HepG2 (cell line): Measurements from ENCODE around the gene PTGDS. TPM values are rescaled to one million over a fixed set of nuclear protein-coding genes. Genes with fewer than 3 reads are reported as not detected.

ENCODE experiments used
- ATAC-seq: fragments of 200-7000 bp; cut with Tn5 transposase; 3 replicates; pipeline ENCODE4 v1.9.1; 2020; ENCODE audit warnings: mild to moderate bottlenecking, moderate library complexity
- BruUV-seq: library from RNA; stranded (reverse); fragments of 400-500 nt; replicated peaks from 2 replicates; lab custom pipeline; 2021; lab: Mats Ljungman, UMichigan
- CTCF ChIA-PET: fragments of 300-600 bp; formaldehyde crosslinking; extraction: SDS; loops from one replicate; lab custom pipeline; 2021; ENCODE audit warnings: low total read pairs, inconsistent platforms, low intra/inter-chr PET ratio; lab: Yijun Ruan, JAX
- POLR2A ChIA-PET: fragments of 350-600 bp; sonication (Branson Sonifier 250); formaldehyde crosslinking; loops from one replicate; lab custom pipeline; 2020; ENCODE audit warnings: antibody characterized with exemption, inconsistent platforms; lab: Yijun Ruan, JAX
- DNase-seq: peaks from one replicate; pipeline ENCODE4 v3.0.0-alpha.2; 2015; ENCODE audit warnings: low spot score
- FAIRE-seq: peaks from 3 replicates; lab custom pipeline; 2011; peaks lifted over from hg19 to GRCh38; lab: Jason Lieb, UNC
- H2AFZ ChIP-seq: one replicate; pipeline ENCODE4 v1.6.1; 2011; ENCODE audit warnings: low read length, inconsistent platforms
- H3K27ac ChIP-seq: fragments of 300-600 bp; 3 replicates; pipeline ENCODE4 v1.8.0; 2011; ENCODE audit warnings: mixed run types, mild to moderate bottlenecking, mixed read lengths, low read length, inconsistent platforms; ENCODE audit not compliant: insufficient read depth; ENCODE audit errors: extremely low read length
- H3K27me3 ChIP-seq, 2 experiments: fragments of 200-600 bp in 1 of 2; 2 replicates in 1 of 2; 3 replicates in 1 of 2; pipeline versions ENCODE4 v1.6.0 to v1.8.0; 2011; ENCODE audit warnings: low read length in 2 of 2, mild to moderate bottlenecking in 2 of 2, moderate library complexity in 2 of 2, inconsistent platforms in 1 of 2; ENCODE audit not compliant: insufficient read depth in 2 of 2, control insufficient read depth in 1 of 2
- H3K36me3 ChIP-seq, 2 experiments: fragments of 200-600 bp in 1 of 2; replicated peaks in 1 of 2; 2 replicates in 1 of 2; 3 replicates in 1 of 2; pipeline versions ENCODE4 v1.5.1 to v1.8.0; 2011; ENCODE audit warnings: low read length in 2 of 2, inconsistent platforms in 1 of 2; ENCODE audit not compliant: insufficient read depth in 2 of 2, control insufficient read depth in 1 of 2
- H3K4me1 ChIP-seq: 2 replicates; pipeline ENCODE4 v1.5.1; 2012; ENCODE audit warnings: low read length, inconsistent platforms; ENCODE audit not compliant: insufficient read depth
- H3K4me2 ChIP-seq: 2 replicates; pipeline ENCODE4 v1.6.0; 2011; ENCODE audit warnings: low read depth, low read length, inconsistent platforms
- H3K4me3 ChIP-seq, 3 experiments: fragments of 200-600 bp in 1 of 3; sonication (generic), shearing (Covaris generic) in 1 of 3; replicated peaks in 1 of 3; 2 replicates each; pipeline ENCODE4 v1.5.1; 2011 to 2016; ENCODE audit warnings: low read length in 3 of 3, inconsistent platforms in 2 of 3, low read depth in 2 of 3, mild to moderate bottlenecking in 2 of 3, control low read depth in 1 of 3, mixed read lengths in 1 of 3; ENCODE audit not compliant: insufficient read depth in 1 of 3
- H3K79me2 ChIP-seq: one replicate; pipeline ENCODE4 v1.6.1; 2011; ENCODE audit warnings: low read length, inconsistent platforms; ENCODE audit not compliant: insufficient read depth
- H3K9ac ChIP-seq: 2 replicates; pipeline ENCODE4 v1.6.0; 2011; ENCODE audit warnings: mild to moderate bottlenecking, low read depth, low read length, inconsistent platforms; ENCODE audit not compliant: insufficient read depth
- H3K9me3 ChIP-seq: 2 replicates; pipeline ENCODE4 v1.5.1; 2012; ENCODE audit warnings: mild to moderate bottlenecking, low read length
- H4K20me1 ChIP-seq: 2 replicates; pipeline ENCODE4 v1.6.0; 2011; ENCODE audit warnings: inconsistent platforms, mild to moderate bottlenecking, low read length, moderate library complexity; ENCODE audit not compliant: insufficient read depth
- AKAP8 ChIP-seq: sonication (generic); formaldehyde crosslinking; IDR thresholded peaks from 2 replicates; pipeline ENCODE4 v1.5.1; 2020; ENCODE audit warnings: mild to moderate bottlenecking, missing genetic modification reagents
- ATF7 ChIP-seq, 2 experiments: fragments of 450-650 bp in 1 of 2; sonication (generic) in 1 of 2; formaldehyde crosslinking in 1 of 2; IDR thresholded peaks; 2 replicates each; pipeline versions ENCODE4 v1.4.0 to v1.6.1; 2016 to 2020; ENCODE audit warnings: antibody characterized with exemption in 1 of 2, mild to moderate bottlenecking in 1 of 2, missing genetic modification reagents in 1 of 2
- FOXK2 ChIP-seq: fragments of 450-650 bp; IDR thresholded peaks from 2 replicates; pipeline ENCODE4 v1.6.1; 2016
- GABPB1 ChIP-seq: IDR thresholded peaks from 2 replicates; pipeline ENCODE4 v1.6.1; 2016; ENCODE audit warnings: mild to moderate bottlenecking, missing genetic modification reagents, moderate library complexity, missing compliant biosample characterization
- SMAD1 ChIP-seq: sonication (generic); formaldehyde crosslinking; IDR thresholded peaks from 2 replicates; pipeline ENCODE4 v1.4.0; 2020; ENCODE audit warnings: missing genetic modification reagents, low read depth, mild to moderate bottlenecking, borderline replicate concordance
- TBP ChIP-seq: sonication (generic); formaldehyde crosslinking; IDR thresholded peaks from 2 replicates; pipeline ENCODE4 v1.5.0; 2020; ENCODE audit warnings: missing genetic modification reagents
- ZNF207 ChIP-seq: fragments of 450-650 bp; IDR thresholded peaks from 2 replicates; pipeline ENCODE4 v1.6.1; 2016; ENCODE audit warnings: antibody characterized with exemption, borderline replicate concordance
- ZNF343 ChIP-seq: sonication (generic); formaldehyde crosslinking; IDR thresholded peaks from 2 replicates; pipeline ENCODE4 v1.4.0; 2020; ENCODE audit warnings: mild to moderate bottlenecking, missing genetic modification reagents
- ZNF354B ChIP-seq: sonication (generic); formaldehyde crosslinking; IDR thresholded peaks from 2 replicates; pipeline ENCODE4 v1.8.0; 2022; ENCODE audit warnings: mild to moderate bottlenecking, missing genetic modification reagents
- ZNF616 ChIP-seq: sonication (generic); formaldehyde crosslinking; IDR thresholded peaks from 2 replicates; pipeline ENCODE4 v1.5.0; 2020; ENCODE audit warnings: low read depth, mild to moderate bottlenecking, missing genetic modification reagents
- ZNF777 ChIP-seq: sonication (generic); formaldehyde crosslinking; IDR thresholded peaks from 2 replicates; pipeline ENCODE4 v1.4.0; 2020; ENCODE audit warnings: missing genetic modification reagents
- WGBS: methylation state at CpG from one replicate; pipeline ENCODE4 v1.1.6; 2017; ENCODE audit warnings: low lambda C conversion rate; 5-methylcytosine and 5-hydroxymethylcytosine counted together
- in situ Hi-C: cut with HindIII; loops from 2 replicates; pipeline ENCODE4 v1.10.0; 2017; ENCODE audit warnings: low pct_unique_long_range_greater_than_20kb; ENCODE audit not compliant: extremely low pct_ligation_motif_present
- intact Hi-C: fragments of 100-400 bp; cut with micrococcal nuclease; formaldehyde crosslinking; loops from one replicate; pipeline ENCODE4 v1.10.0; 2022; ENCODE audit not compliant: unreplicated experiment
- polyA plus RNA-seq, 8 experiments: library from polyadenylated mRNA; depleted of rRNA in 3 of 8; stranded (reverse) in 7 of 8; unstranded in 1 of 8; fragments of >200 nt; fragmentation: Illumina TruSeq in 4 of 8; extraction: Trizol in 4 of 8; gene quantifications; 2 replicates each; pipeline versions ENCODE4 v1.2.1 to v1.2.3, GENCODE V29; 2011 to 2016; ENCODE audit warnings: low read depth in 4 of 8, missing spikeins in 1 of 8, mixed read lengths in 1 of 8; ENCODE audit not compliant: insufficient read depth in 1 of 8
- total RNA-seq, 5 experiments: library from RNA; depleted of rRNA; stranded (reverse); fragments of >200 nt; fragmentation: Illumina TruSeq; extraction: Trizol; gene quantifications; 2 replicates each; pipeline ENCODE4 v1.2.3, GENCODE V29; 2016; ENCODE audit warnings: low read depth in 1 of 5
- TF ChIP-seq, protein P1 (sequence below): sonication (generic); formaldehyde crosslinking; IDR thresholded peaks from 2 replicates; pipeline ENCODE4 v1.4.0; 2020; ENCODE audit warnings: missing genetic modification reagents
- TF ChIP-seq, protein P2 (sequence below): sonication (generic); formaldehyde crosslinking; conservative IDR thresholded peaks from 2 replicates; pipeline ENCODE4 v1.5.0; 2020; ENCODE audit warnings: missing genetic modification reagents
- TF ChIP-seq, protein P3 (sequence below): sonication (generic); formaldehyde crosslinking; IDR thresholded peaks from 2 replicates; pipeline ENCODE4 v1.4.0; 2020; ENCODE audit warnings: missing genetic modification reagents

PTGDS gene
- total and polyA plus RNA-seq, 2 of the 13 experiments (the other 11 are each of a cell fraction or from before 2014, with no cell fraction given) = 0.33 to 0.50 TPM

DNA sequence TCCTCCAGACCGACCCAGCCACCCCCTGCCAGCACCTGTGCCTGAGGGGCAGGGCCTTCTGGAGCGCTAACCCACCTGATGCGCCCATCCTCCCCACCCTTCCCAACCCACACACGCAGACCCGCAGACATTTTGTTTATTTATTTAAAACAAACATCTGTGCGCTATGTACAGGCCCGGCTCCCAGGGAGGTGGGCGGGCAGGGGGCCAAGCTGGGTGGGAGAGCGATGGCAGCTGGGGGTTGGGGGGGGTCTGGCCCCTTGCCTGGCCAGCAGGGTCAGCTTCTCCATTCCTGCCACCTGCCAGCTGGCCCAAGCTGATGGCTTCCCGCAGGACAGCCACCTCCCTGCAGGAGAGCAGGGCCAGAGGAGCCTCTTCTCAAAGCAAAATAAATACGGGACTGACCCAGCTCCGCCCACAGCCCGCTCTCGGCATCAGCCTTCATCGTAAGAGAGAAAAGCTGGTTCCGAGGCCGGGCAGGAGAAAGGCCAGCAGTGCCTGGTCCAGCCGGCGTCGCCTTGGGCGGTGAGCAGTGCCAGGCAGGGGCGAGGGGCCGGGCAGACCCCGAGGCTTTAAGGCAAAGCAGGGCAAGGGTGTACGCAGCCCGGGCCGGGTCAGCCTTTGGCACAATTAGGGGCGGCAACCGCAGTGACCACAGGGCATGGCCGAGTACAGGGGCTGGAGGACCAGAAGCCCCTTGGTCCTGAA, 30.0 kb downstream of the PTGDS start (continued):
- TF ChIP-seq SMAD1 (no peak), FOXK2 (no peak), AKAP8 (CRISPR knock-in tag) (no peak)
- TF ChIP-seq, protein P1, sequence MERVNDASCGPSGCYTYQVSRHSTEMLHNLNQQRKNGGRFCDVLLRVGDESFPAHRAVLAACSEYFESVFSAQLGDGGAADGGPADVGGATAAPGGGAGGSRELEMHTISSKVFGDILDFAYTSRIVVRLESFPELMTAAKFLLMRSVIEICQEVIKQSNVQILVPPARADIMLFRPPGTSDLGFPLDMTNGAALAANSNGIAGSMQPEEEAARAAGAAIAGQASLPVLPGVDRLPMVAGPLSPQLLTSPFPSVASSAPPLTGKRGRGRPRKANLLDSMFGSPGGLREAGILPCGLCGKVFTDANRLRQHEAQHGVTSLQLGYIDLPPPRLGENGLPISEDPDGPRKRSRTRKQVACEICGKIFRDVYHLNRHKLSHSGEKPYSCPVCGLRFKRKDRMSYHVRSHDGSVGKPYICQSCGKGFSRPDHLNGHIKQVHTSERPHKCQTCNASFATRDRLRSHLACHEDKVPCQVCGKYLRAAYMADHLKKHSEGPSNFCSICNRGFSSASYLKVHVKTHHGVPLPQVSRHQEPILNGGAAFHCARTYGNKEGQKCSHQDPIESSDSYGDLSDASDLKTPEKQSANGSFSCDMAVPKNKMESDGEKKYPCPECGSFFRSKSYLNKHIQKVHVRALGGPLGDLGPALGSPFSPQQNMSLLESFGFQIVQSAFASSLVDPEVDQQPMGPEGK (CRISPR knock-in tag) = peak; percentile 35; the same call in 1 of the 2 replicates

DNA sequence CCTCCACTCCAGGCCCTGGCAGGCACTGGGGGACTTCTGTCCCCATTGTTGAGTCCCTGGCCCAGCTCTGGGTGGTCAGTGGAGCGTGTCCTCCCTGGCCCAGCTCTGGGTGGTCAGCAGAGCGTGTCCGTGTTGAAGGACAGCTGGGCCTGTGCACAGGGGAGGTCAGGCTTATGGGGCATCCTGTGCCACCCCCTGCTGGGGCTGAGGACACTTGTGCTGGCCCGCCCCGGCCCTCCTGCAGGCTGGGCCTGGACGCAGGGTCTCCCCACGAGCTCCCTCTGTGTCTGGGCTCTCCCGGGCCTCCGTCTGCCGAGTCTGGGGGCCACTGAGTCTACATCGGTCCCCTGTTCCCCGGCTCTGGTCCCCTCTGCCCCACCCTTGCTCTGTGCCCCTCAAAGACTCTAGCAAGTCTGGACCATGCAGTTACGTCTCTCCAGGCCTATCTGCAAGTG, 30.5 kb downstream of the PTGDS start:
- Histone ChIP-seq H3K36me3 (no peaks in the 10 kb centered on the region), H3K9me3 (peaks cover 4% of the 10 kb centered on the region; the same call in 1 of the 2 replicates), H3K9ac (no peak overlapping the region), H3K4me3 (no peak overlapping the region), H3K79me2 (no peaks in the 10 kb centered on the region), H2AFZ (no peak overlapping the region), H4K20me1 (no peaks in the 10 kb centered on the region), H3K4me1 (no peaks in the 10 kb centered on the region), H3K27ac (no peak overlapping the region), H3K27me3 (no peaks in the 10 kb centered on the region), H3K4me2 (no peak overlapping the region)
- FAIRE-seq = no peak
- BruUV-seq = no TSS peak
- in situ Hi-C loops (no loop called here), intact Hi-C loops (no loop called here)
- CTCF ChIA-PET = no interaction called here
- no peak for DNase-seq
- 94% methylated on average over 3 of the region's 13 CpGs for WGBS
- POLR2A ChIA-PET = no interaction called here
- peak; percentile 15 for ATAC-seq
- TF ChIP-seq ATF7 (IDR thresholded peaks at IDR 0.05) = no peak
- TF ChIP-seq ATF7 (CRISPR knock-in tag; IDR thresholded peaks at IDR 0.05) = no peak
- no peak for TF ChIP-seq ZNF354B (CRISPR knock-in tag)
- TF ChIP-seq ZNF777 (CRISPR knock-in tag) = no peak
- TF ChIP-seq ZNF616 (CRISPR knock-in tag) = no peak
- TF ChIP-seq GABPB1 (CRISPR knock-in tag) = no peak
- TF ChIP-seq ZNF207 = no peak
- TF ChIP-seq ZNF343 = no peak
- TF ChIP-seq TBP (CRISPR knock-in tag) = no peak
- TF ChIP-seq, protein P2, sequence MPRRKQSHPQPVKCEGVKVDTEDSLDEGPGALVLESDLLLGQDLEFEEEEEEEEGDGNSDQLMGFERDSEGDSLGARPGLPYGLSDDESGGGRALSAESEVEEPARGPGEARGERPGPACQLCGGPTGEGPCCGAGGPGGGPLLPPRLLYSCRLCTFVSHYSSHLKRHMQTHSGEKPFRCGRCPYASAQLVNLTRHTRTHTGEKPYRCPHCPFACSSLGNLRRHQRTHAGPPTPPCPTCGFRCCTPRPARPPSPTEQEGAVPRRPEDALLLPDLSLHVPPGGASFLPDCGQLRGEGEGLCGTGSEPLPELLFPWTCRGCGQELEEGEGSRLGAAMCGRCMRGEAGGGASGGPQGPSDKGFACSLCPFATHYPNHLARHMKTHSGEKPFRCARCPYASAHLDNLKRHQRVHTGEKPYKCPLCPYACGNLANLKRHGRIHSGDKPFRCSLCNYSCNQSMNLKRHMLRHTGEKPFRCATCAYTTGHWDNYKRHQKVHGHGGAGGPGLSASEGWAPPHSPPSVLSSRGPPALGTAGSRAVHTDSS (CRISPR knock-in tag) = no peak
- TF ChIP-seq, protein P3, sequence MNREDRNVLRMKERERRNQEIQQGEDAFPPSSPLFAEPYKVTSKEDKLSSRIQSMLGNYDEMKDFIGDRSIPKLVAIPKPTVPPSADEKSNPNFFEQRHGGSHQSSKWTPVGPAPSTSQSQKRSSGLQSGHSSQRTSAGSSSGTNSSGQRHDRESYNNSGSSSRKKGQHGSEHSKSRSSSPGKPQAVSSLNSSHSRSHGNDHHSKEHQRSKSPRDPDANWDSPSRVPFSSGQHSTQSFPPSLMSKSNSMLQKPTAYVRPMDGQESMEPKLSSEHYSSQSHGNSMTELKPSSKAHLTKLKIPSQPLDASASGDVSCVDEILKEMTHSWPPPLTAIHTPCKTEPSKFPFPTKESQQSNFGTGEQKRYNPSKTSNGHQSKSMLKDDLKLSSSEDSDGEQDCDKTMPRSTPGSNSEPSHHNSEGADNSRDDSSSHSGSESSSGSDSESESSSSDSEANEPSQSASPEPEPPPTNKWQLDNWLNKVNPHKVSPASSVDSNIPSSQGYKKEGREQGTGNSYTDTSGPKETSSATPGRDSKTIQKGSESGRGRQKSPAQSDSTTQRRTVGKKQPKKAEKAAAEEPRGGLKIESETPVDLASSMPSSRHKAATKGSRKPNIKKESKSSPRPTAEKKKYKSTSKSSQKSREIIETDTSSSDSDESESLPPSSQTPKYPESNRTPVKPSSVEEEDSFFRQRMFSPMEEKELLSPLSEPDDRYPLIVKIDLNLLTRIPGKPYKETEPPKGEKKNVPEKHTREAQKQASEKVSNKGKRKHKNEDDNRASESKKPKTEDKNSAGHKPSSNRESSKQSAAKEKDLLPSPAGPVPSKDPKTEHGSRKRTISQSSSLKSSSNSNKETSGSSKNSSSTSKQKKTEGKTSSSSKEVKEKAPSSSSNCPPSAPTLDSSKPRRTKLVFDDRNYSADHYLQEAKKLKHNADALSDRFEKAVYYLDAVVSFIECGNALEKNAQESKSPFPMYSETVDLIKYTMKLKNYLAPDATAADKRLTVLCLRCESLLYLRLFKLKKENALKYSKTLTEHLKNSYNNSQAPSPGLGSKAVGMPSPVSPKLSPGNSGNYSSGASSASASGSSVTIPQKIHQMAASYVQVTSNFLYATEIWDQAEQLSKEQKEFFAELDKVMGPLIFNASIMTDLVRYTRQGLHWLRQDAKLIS (CRISPR knock-in tag) = no peak
